NCI-H128 (cell line): ENCODE data around the gene FAM168B.

Experiments used
- DNase-seq: peaks from one replicate; lab custom pipeline; 2025; ENCODE audit not compliant: unreplicated experiment; lab: John Stamatoyannopoulos, UW

FAM168B gene

DNA sequence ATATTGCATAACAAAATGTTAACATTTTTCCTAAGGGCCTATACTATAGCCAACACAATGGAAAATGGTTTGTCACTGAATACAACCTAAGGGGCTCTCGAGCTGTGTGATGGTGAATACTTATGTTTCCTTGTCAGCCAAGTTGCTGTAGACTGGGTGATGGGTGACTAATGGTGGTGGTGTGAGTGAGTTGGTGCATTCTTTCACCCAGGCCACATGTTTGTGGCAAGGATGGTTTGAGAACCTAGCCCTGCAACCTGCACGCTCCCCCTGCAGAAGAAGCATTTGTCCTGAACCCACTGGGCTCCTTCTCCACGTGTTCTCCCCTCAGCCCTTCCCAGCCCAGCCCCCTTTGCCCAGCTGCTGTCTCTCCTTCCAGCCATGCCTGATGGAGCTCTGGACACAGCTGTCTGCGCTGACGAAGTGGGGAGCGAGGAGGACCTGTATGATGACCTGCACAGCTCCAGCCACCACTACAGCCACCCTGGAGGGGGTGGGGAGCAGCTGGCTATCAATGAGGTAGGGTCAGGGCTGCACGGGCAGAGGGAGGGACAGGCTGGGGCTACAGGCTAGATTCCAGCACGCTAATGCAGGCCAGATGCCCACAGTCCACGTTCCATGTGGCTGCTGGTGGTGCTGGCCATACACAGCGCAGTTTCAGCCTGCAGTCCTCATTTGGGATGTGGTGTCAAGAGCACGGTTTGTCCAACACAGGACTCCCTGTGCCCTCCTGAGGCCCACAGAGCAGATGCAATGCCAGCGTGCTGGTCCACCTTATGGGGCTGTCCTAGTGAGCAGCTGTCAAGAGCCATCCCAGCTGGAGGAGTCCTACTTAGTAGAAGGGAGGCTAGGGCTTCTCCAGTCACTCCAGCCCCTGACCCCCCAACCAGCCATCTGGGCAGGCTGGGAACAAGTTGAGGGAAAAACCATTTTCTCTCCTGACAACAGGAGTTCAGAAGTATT is 65.4 kb downstream of the FAM168B start:
- no peak for DNase-seq

DNA sequence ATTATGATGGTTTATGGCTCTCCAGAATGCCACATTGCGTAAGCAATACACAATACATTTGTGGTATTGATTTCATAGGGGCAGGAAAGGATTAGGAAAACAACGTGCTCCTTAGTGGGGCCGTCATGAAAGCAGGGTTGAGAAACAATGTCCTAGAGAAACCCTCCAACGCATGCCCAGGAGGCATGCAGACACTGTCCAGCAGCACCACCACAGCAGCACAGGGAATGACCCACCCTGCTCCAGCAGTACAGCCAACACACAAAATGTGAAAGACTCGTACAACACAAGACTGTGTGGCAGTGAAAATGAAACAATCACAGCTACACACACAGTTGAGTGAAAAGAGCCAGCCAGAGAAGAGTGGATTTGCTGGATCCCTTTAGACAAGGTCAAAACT is 66.3 kb downstream of the FAM168B start:
- no peak for DNase-seq

DNA sequence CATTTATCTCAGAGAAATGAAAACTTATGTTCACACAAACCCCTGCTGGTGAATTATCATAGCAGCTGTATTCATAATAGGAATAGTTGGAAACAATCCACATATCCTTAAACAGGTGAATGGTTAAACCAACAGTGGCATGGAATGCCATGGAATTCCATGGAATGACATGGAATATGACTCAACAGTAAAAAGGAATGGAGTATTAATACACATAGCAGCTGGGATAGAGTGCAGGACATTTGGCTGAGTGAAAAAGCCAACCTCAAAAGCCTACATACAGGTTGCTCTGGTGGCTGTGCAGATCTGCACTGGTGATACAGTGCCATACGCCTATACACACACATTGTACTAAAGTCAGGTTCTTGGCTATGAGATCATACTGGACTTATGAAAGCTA is 69.5 kb downstream of the FAM168B start:
- DNase-seq: no peak

DNA sequence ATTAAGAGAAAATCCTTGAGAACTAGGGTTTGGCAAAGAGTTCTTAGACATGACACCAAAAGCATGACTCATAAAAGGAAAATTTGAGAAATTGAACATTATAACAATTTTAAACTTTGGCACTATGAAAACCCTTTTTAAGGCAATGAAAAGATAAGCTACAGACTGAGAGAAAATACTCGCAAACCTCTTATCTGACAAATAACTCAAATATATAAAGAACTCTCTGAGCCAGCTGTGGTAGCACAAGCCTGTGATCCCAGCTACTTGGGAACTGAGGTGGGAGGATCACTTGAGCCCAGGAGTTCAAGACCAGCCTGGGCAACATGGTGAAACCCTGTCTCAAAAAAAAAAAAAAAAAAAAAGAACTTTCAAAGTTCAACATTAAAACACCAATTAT is 70.5 kb downstream of the FAM168B start:
- DNase-seq: no peak

DNA sequence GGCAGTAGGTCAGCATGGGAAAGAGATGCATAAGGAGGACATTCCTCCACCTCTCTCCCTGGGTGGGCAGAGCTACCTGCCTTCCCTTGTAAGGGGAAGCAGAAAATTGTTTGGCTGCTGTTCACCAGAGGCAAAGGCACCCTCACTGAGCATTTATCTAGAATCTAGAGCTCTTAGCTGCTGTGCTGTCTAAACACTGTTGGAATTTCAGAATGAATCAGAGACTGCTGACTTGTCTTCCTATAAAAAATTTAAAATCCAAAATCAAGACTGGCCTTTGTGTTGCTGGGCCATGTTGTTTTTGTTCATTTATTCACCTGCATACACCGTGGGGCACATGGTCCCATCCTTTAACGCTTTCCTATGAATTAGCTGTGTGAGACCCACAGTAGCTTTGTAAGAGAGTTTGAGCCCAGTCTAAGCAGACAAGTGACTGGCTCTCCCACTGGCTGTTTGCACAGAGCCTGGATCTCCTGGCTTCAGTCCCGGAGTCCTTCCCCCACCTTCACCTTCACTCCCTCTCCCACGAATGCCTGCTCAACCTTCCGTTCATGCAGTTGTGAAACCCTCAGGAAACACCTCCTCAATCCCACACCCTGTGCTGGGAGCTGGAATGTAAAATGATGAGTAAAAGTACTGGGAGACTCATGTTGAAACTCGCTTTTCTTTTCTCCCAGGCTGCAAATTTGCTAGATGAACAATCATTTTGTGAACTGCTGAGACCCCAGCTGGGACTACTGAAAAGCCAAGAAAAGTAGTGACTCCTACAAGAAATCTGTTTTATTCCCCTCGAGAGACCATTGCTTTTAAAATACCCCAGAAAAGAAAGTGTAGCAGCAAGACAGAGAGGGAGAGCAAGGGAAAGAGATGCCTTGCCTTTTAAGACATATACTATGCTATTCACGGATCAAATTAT is 76.2 kb downstream of the FAM168B start:
- DNase-seq: no peak

DNA sequence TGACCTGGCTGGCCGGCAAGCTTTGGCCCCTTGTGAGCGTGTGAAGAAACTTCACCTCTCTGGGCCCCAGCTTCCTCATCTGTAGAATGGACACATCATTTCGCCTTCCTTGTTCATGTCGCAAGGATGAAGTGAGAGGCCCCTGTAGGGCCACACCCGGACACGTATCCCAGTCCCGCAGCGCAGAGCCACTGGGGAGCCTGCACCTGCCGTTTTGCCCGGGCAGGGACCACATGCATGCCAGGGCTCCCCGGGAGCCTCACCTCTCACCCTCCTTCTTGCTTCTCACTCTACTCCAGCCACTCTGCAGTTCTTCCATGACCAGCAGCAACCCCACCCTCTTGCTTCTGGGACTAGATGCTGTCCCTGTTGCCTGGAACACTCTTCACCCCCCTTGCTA is 77.5 kb downstream of the FAM168B start:
- DNase-seq: no peak

DNA sequence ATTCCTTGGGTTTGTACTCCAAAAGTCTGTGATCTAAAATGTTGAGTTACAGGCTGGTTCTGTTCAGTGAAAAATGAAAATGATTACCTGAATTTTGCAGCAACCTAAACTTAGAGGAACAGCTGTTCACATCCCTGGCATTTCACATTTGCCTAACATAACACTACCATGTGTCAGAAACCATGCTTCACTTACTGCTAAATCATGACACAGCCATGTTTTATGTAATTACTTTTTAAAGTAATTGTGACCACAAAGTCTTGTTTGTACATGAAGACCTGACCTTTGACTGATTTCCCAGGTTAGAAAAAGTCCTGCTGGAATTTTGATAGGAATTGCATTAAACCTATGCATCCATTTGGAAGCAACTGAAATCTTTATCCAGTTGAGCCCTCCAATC is 79.1 kb downstream of the FAM168B start:
- DNase-seq: no peak

DNA sequence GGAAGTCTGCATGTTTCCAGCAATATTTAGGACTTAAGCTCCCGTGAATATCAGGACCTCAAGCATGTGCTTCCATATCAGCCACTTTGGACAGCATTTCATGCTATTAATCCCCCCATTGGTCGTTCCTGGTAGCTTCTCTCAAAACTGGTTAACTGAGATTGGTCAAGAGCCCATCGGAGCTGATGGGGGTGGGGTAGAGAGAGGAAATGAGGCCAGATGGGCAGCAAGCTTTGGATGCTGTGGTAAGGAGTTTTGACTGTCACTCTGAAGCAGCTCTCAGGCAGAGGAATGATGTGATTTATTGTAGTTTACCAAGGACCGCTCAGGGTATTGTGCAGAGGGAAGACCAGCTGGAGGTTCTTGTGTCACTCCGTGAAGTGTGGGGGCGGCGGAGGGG is 81.8 kb downstream of the FAM168B start:
- no peak for DNase-seq

DNA sequence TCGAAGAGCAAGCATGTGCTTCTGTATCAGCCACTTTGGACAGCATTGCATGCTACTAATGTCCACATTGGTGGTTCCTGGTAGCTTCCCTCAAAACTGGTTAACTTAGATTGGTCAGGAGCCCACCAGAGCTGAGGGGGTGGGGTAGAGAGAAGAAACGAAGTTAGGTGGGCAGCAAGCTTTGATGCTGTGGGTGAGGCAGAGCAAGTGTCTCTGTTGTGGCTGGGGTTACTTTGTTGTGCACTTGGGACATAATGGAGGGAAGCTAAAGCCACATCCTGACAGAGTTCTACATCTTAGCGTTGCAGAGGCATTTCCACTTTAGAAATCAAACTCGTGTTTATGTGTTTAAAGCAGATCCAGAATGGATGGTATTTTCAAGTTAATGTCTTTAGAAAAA is 82.7 kb downstream of the FAM168B start:
- no peak for DNase-seq

DNA sequence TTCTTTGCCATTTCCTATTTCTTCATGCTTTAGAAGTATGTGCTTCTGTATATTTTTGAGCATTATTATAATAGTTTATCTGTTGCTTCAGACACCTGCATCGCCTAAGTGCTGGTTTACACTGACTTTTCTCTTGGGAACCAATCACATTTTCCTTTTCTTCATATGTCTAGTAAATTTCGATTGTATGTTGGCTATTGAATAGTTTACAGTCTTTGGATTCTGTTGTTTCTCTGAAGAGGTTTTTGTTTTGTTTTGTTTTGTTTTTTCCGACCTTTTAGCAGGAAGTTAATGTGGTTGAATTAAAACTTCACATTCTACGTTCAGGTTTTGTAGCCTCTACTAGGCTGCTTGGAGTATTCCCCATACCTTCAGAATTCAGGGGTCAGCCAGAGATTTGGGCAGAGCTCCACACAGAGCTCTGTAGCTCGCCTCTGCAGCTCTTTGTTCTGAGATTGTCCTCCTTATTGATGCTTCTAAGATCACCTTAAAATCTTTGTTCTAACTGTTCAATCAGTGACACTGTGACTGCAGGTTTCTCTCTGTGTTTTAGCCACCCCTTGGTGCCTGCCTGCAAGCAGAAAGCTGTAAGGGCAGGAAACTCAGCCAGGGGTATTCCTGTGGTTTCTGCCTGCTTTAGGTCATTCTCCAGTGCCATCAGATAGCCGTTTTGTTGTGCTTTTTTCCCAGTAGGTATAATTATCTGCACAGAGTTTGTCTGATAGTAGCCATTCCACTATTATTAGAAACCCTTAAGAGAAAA is 83.4 kb downstream of the FAM168B start:
- DNase-seq: no peak

DNA sequence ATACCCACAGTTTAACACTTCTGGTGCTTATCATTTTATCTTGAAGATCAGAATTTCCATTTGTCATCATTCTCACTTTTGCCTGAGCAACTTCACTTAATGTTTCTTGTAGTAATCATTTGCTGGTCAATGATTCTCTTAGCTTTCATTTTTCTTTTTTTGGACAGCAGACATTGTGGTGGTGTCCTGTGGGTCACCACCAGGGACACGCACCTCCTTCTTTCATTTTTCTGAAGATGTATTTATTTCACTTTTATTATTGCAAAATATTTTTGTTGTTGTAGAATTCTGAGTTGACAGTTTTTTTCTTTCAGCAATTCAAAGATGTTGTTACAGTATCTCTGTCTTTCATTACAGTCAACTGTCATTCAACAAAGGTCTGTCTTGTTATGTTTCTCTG is 84.3 kb downstream of the FAM168B start:
- no peak for DNase-seq

DNA sequence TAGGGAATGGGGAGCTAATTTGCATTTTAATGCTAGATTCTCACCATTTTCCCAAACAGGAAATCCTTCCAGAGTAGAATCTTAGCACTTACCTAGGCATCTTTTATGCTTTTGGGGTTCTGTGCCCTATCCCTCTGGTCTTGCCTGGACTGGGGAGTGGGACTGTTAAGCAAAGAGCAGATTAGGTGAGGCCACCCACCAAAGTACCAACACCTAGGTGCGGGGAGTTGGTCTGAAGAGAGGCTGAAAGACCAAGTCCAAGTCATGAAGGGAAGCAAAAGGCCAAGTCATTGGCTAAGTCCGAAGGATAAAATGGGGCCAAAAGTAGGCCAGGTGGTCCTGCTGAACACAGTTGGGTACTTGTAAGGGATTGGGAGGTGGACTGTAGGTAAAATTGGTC is 86.7 kb downstream of the FAM168B start:
- DNase-seq: no peak

DNA sequence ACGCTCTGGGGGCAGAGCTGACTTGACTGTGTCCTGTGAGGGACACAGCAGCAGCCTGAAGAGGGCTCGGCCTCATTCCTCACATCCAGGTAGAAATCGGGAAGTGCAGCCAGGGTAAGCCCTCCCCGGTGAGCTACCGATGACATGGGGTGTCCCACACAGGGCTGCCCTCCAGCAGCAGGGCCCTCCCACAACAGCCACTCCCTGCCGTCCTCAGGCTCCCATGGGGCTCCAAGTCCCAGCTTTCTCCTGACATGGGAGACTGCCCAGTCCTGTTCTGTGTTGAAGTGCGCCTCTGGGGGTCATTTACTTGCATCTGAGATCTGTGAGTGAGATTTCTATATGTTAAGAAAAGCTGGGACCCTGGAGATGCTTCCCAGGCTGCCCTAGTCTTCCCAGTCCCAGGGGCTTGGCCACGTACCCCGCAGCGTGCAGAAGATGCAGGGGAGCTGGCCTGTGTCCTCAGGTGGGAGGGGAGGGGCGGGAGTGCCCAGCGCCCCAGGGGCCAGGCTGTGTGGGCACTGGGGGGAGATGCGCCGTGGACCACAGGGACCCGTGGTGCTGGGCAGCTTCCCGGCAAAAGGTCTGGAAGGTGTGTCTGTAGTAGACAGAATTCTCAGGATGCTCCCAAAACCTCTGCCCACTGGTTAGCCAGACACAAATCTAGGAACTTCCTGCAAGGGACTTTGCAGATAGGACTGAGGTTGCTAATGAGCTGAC is 87.9 kb downstream of the FAM168B start:
- no peak for DNase-seq

DNA sequence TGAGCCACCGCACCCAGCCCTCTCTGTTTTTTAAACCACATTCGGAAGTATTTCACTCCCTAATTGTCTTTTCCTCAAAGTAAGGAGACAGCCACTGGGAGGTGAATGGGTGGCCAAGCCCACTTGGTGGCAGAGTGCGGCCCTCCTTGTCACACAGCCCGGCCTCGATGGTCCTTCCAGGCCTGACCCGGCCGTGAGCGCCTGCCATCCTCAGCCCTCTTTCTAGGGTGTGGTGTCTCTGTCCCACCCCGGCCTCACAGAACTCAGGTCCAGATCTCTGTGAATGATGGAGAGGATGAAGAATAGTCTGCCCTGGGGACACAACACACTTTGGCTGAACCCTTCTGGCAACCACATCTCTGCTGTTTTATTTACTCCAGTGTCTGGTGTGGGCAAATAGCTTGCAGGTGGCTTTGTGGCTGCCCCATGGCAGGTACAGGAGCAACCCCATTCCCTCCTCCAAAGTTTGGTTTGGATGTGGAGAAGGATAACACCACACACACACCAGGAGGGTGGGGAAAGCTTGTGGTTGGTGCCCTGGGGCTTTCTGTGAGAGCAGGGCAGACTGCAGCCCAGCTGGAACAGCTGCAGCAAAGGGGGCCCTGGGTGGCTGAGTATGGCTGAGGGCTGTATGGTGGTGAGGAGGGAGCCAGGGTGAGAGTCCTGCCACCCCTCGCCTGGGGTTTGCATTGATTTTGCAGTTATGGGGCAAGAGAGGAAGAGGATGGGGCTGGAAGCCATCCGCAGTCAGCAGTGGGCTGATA is 88.6 kb downstream of the FAM168B start:
- DNase-seq: no peak

DNA sequence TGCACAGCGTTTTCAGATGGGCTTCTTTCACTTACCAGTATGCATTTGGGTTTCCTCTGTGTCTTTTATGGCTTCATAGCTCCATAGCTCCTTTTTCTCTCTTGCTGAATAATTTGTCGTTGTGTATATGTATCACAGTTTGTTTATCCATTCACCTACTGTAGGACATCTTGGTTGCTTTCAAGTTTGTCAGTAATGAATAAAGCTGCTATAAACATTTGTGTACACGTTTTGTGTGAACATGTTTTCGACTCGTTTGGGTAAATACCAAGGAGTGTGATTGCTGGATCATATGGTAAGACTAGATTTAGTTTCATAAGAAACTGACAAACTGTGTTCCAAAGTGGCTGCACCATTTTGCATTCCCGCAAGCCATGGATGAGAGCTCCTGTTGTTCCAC is 94.7 kb downstream of the FAM168B start:
- no peak for DNase-seq
